ENCODE results near the gene SINHCAF. TPM values are rescaled to one million over a fixed set of nuclear protein-coding genes. Genes with fewer than 3 reads are reported as not detected.

Gene SINHCAF
- total and polyA plus RNA-seq, 2 experiments from 2014 or later = 581 to 686 TPM

DNA sequence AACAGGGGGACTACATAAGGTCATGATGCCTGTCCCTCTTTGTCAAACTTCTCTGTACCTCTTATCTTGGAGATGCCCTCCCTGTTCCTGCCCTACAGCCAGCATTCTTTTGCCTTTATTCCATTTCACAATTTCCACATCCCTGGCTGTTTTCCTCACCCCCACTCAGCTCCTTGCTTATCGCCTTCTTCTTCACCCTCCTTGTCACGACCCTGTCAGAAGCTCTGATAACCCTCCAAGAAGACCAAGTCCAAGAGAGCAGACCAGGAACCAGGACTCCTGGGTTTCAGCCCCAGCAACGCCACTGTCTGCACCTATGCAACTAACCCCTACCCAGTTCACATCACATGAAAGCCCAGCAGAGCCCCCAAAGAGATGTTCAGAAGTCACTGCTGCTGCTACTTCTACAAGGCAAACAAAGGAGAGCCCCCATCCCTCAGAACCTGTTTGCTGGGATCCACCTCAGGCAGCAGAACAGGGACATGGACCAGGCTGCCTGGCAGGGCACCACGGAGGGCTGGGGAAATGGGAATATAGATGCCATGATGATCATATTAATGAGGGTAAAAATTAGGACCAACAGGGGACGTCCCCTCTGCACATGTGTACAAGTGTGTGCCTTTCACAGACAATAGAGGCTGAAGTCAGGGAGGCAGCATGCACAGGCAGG, 92.8 kb downstream of the SINHCAF start:
- Mint-ChIP-seq H3K4me1 (peaks cover 19% of the 10 kb centered on the region), H3K4me3 (no peak overlapping the region), H3K9me3 (peaks cover 6% of the 10 kb centered on the region; the same call in 2 of the 3 replicates), H3K36me3 (ENCODE audit: low read depth) (peaks cover 5% of the 10 kb centered on the region; the same call in 1 of the 3 replicates), H3K27me3 (ENCODE audit: insufficient read depth, low read depth, poor library complexity) (peaks cover 6% of the 10 kb centered on the region), H3K27ac (no peak overlapping the region)
- Histone ChIP-seq H4K20me1 (replicated peaks; ENCODE audit: insufficient read depth) (no peaks in the 10 kb centered on the region; the same call in 1 of the 2 replicates), H3K4me1 (ENCODE audit: insufficient read depth) (no peaks in the 10 kb centered on the region; the same call in 1 of the 2 replicates), H3K4me2 (no peak overlapping the region), H3K79me2 (replicated peaks; ENCODE audit: insufficient read depth) (no peaks in the 10 kb centered on the region), H3K27ac (ENCODE audit: low read depth) (no peak overlapping the region), H2AFZ (no peak overlapping the region), H3K27me3 (ENCODE audit: insufficient read depth) (no peaks in the 10 kb centered on the region), H3F3A (replicated peaks; ENCODE audit: low read depth) (no peaks in the 10 kb centered on the region), H3K4me3 (no peak overlapping the region), H3K36me3 (ENCODE audit: insufficient read depth) (no peaks in the 10 kb centered on the region), H3K9me2 (ENCODE audit: insufficient read depth) (no peaks in the 10 kb centered on the region)
- DNase-seq (ENCODE audit: low spot score) (no peak), ATAC-seq (no peak)
- TF ChIP-seq JUNB (IDR thresholded peaks at IDR 0.05; ENCODE audit: unreplicated experiment) = no peak
- no peak for TF ChIP-seq CREB1 (CRISPR knock-in tag; IDR thresholded peaks at IDR 0.05; ENCODE audit: low read depth)
- no peak for TF ChIP-seq ZNF462 (CRISPR knock-in tag; IDR thresholded peaks at IDR 0.05)
- TF ChIP-seq ZNF331 (CRISPR knock-in tag; IDR thresholded peaks at IDR 0.05; ENCODE audit: low read depth) = no peak
- no peak for TF ChIP-seq ZNF114 (CRISPR knock-in tag; IDR thresholded peaks at IDR 0.05)
- TF ChIP-seq POLR2AphosphoS5 (IDR thresholded peaks at IDR 0.05; ENCODE audit: low read depth) = no peak
- no peak for TF ChIP-seq EZH2 (IDR thresholded peaks at IDR 0.05; ENCODE audit: low read depth, unreplicated experiment)
